SK-N-SH (cell line): Measurements from ENCODE around the gene SYT17.

Experiments used
- EZH2phosphoT487 ChIP-seq: fragments of 200-600 bp; sonication (generic); IDR thresholded peaks from 2 replicates; pipeline ENCODE4 v1.6.1; 2017; ENCODE audit warnings: low read depth, mixed run types, mild to moderate bottlenecking, antibody characterized with exemption, moderate library complexity, borderline replicate concordance
- GABPA ChIP-seq: IDR thresholded peaks from 2 replicates; pipeline ENCODE4 v1.4.0; 2012; ENCODE audit warnings: low read depth, mild to moderate bottlenecking
- MEF2A ChIP-seq: IDR thresholded peaks from 2 replicates; pipeline ENCODE4 v1.4.0; 2012; ENCODE audit warnings: low read depth, borderline replicate concordance
- NFIC ChIP-seq: IDR thresholded peaks from 2 replicates; pipeline ENCODE4 v1.4.0; 2012; ENCODE audit warnings: borderline replicate concordance
- NRF1 ChIP-seq: IDR thresholded peaks from 2 replicates; pipeline ENCODE4 v1.6.1; 2012; ENCODE audit warnings: low read depth, mild to moderate bottlenecking, low read length
- RFX5 ChIP-seq: IDR thresholded peaks from 2 replicates; pipeline ENCODE4 v1.6.1; 2012; ENCODE audit warnings: mild to moderate bottlenecking, improper control_type of control experiment, low read length
- YY1 ChIP-seq: IDR thresholded peaks from 2 replicates; pipeline ENCODE4 v1.4.0; 2012; ENCODE audit warnings: low read depth, mild to moderate bottlenecking
- TF ChIP-seq, protein P1 (sequence below): IDR thresholded peaks from 2 replicates; pipeline ENCODE4 v1.6.1; 2012; ENCODE audit warnings: mild to moderate bottlenecking, low read depth, low read length, moderate library complexity
- TF ChIP-seq, protein P2 (sequence below): fragments of 200-600 bp; sonication (generic); IDR thresholded peaks from 2 replicates; pipeline ENCODE4 v1.6.1; 2017; ENCODE audit warnings: antibody characterized with exemption, mild to moderate bottlenecking, moderate library complexity

GRCh38 chr16:19245326-19245925, 77.4 kb downstream of the SYT17 start:
- TF ChIP-seq, protein P1, sequence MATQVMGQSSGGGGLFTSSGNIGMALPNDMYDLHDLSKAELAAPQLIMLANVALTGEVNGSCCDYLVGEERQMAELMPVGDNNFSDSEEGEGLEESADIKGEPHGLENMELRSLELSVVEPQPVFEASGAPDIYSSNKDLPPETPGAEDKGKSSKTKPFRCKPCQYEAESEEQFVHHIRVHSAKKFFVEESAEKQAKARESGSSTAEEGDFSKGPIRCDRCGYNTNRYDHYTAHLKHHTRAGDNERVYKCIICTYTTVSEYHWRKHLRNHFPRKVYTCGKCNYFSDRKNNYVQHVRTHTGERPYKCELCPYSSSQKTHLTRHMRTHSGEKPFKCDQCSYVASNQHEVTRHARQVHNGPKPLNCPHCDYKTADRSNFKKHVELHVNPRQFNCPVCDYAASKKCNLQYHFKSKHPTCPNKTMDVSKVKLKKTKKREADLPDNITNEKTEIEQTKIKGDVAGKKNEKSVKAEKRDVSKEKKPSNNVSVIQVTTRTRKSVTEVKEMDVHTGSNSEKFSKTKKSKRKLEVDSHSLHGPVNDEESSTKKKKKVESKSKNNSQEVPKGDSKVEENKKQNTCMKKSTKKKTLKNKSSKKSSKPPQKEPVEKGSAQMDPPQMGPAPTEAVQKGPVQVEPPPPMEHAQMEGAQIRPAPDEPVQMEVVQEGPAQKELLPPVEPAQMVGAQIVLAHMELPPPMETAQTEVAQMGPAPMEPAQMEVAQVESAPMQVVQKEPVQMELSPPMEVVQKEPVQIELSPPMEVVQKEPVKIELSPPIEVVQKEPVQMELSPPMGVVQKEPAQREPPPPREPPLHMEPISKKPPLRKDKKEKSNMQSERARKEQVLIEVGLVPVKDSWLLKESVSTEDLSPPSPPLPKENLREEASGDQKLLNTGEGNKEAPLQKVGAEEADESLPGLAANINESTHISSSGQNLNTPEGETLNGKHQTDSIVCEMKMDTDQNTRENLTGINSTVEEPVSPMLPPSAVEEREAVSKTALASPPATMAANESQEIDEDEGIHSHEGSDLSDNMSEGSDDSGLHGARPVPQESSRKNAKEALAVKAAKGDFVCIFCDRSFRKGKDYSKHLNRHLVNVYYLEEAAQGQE: no peak
- TF ChIP-seq EZH2phosphoT487 (no peak), GABPA (no peak), NFIC (no peak), MEF2A (no peak), RFX5 (no peak), NRF1 (no peak), YY1 (no peak)
- TF ChIP-seq, protein P2, sequence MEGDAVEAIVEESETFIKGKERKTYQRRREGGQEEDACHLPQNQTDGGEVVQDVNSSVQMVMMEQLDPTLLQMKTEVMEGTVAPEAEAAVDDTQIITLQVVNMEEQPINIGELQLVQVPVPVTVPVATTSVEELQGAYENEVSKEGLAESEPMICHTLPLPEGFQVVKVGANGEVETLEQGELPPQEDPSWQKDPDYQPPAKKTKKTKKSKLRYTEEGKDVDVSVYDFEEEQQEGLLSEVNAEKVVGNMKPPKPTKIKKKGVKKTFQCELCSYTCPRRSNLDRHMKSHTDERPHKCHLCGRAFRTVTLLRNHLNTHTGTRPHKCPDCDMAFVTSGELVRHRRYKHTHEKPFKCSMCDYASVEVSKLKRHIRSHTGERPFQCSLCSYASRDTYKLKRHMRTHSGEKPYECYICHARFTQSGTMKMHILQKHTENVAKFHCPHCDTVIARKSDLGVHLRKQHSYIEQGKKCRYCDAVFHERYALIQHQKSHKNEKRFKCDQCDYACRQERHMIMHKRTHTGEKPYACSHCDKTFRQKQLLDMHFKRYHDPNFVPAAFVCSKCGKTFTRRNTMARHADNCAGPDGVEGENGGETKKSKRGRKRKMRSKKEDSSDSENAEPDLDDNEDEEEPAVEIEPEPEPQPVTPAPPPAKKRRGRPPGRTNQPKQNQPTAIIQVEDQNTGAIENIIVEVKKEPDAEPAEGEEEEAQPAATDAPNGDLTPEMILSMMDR: no peak
